NCI-H1694 (cell line): ENCODE measurements around the gene CTDSPL.

Experiments used
- DNase-seq: peaks from one replicate; lab custom pipeline; 2025; lab: John Stamatoyannopoulos, UW

The CTDSPL gene

GRCh38 chr3:37891227-37891626, 29.5 kb downstream of the CTDSPL start:
- no peak for DNase-seq

- no peak for DNase-seq
Measured at GRCh38 chr3:37892927-37893600, 31.4 kb downstream of the CTDSPL start.

- no peak for DNase-seq
Measured at GRCh38 chr3:37896827-37897226, 35.1 kb downstream of the CTDSPL start.

GRCh38 chr3:37897763-37898162, 36.1 kb downstream of the CTDSPL start:
- no peak for DNase-seq

GRCh38 chr3:37898424-37898823, 36.7 kb downstream of the CTDSPL start:
- DNase-seq, result no peak

GRCh38 chr3:37899101-37899707, 37.5 kb downstream of the CTDSPL start:
- DNase-seq, result no peak

GRCh38 chr3:37899711-37900306, 38.1 kb downstream of the CTDSPL start:
- DNase-seq, result no peak

- no peak for DNase-seq
Measured at GRCh38 chr3:37901721-37902120, 40.0 kb downstream of the CTDSPL start.

GRCh38 chr3:37902674-37903073, 41.0 kb downstream of the CTDSPL start:
- DNase-seq, result no peak

- no peak for DNase-seq
Measured at GRCh38 chr3:37903320-37903719, 41.6 kb downstream of the CTDSPL start.

- no peak for DNase-seq
Measured at GRCh38 chr3:37903734-37904133, 42.1 kb downstream of the CTDSPL start.

GRCh38 chr3:37904601-37905000, 42.9 kb downstream of the CTDSPL start:
- DNase-seq, result no peak

- no peak for DNase-seq
Measured at GRCh38 chr3:37905346-37905745, 43.7 kb downstream of the CTDSPL start.

- no peak for DNase-seq
Measured at GRCh38 chr3:37905987-37906674, 44.5 kb downstream of the CTDSPL start.

- no peak for DNase-seq
Measured at GRCh38 chr3:37906734-37907282, 45.1 kb downstream of the CTDSPL start.

- no peak for DNase-seq
Measured at GRCh38 chr3:37907371-37907770, 45.7 kb downstream of the CTDSPL start.

- DNase-seq, result no peak
Measured at GRCh38 chr3:37907906-37908305, 46.2 kb downstream of the CTDSPL start.

- no peak for DNase-seq
Measured at GRCh38 chr3:37909067-37909911, 47.6 kb downstream of the CTDSPL start.

- no peak for DNase-seq
Measured at GRCh38 chr3:37910671-37911400, 49.2 kb downstream of the CTDSPL start.

- DNase-seq, result no peak
Measured at GRCh38 chr3:37912052-37912733, 50.5 kb downstream of the CTDSPL start.
